Esophagus muscularis mucosa (tissue), 4 donors: ENCODE measurements around the gene PIP5K1A. TPM values are rescaled to one million over a fixed set of nuclear protein-coding genes. Genes with fewer than 3 reads are reported as not detected.
A peak's percentile ranks its signal among the peaks of the same experiment; 100 is the strongest.

ENCODE experiments used
- DNase-seq: peaks from one replicate; pipeline ENCODE4 v3.0.0-alpha.2; 2017; ENCODE audit errors: extremely low spot score
- H3K27ac ChIP-seq, 4 donors: fragments of 200-600 bp; sonication (generic); replicated peaks in 1 of 4; 1 replicate in 3 of 4; 2 replicates in 1 of 4; pipeline ENCODE4 v1.5.1; 2016 to 2019; ENCODE audit warnings: mild to moderate bottlenecking in 1 of 4
- H3K27me3 ChIP-seq, 4 donors: fragments of 200-600 bp; sonication (generic); one replicate each; pipeline versions ENCODE4 v1.5.1 to v1.6.0; 2016 to 2019
- H3K36me3 ChIP-seq, 4 donors: fragments of 200-600 bp; sonication (generic); one replicate each; pipeline ENCODE4 v1.5.1; 2016 to 2019
- H3K4me1 ChIP-seq, 4 donors: fragments of 200-600 bp; sonication (generic); one replicate each; pipeline ENCODE4 v1.5.1; 2016 to 2019
- H3K4me3 ChIP-seq, 4 donors: fragments of 200-600 bp; sonication (generic); 1 replicate in 2 of 4; 2 replicates in 2 of 4; pipeline ENCODE4 v1.5.1; 2016 to 2019; ENCODE audit warnings: mild to moderate bottlenecking in 4 of 4, moderate library complexity in 1 of 4
- H3K9me3 ChIP-seq, 4 donors: fragments of 200-600 bp; sonication (generic); 1 replicate in 3 of 4; 2 replicates in 1 of 4; pipeline ENCODE4 v1.5.1; 2016 to 2019
- CTCF ChIP-seq, 3 experiments: fragments of 200-600 bp in 2 of 3; fragments of 450-650 bp in 1 of 3; sonication (generic) in 2 of 3; IDR thresholded peaks; one replicate each; pipeline ENCODE4 v1.5.1; 2017 to 2019; ENCODE audit warnings: antibody characterized with exemption in 3 of 3, mild to moderate bottlenecking in 2 of 3, moderate library complexity in 1 of 3
- EP300 ChIP-seq: sonication (generic); formaldehyde crosslinking; IDR thresholded peaks from one replicate; pipeline ENCODE4 v1.6.1; 2017; ENCODE audit warnings: antibody characterized with exemption
- POLR2A ChIP-seq: fragments of 450-650 bp; IDR thresholded peaks from one replicate; pipeline ENCODE4 v1.6.1; 2017; ENCODE audit warnings: antibody characterized with exemption, moderate library complexity, mild to moderate bottlenecking, low read depth
- POLR2AphosphoS5 ChIP-seq, 2 donors: sonication (generic); formaldehyde crosslinking; IDR thresholded peaks; one replicate each; pipeline ENCODE4 v1.6.1; 2017; ENCODE audit warnings: antibody characterized with exemption in 2 of 2
- WGBS: methylation state at CpG from one replicate; pipeline ENCODE4 v1.1.5; 2018; 5-methylcytosine and 5-hydroxymethylcytosine counted together
- intact Hi-C: fragments of 100-400 bp; cut with DNase I; formaldehyde crosslinking; loops from one replicate; pipeline ENCODE4 v1.15.1; 2023
- total RNA-seq, 4 donors: library from RNA; depleted of rRNA; stranded (reverse); fragments of >200 nt; gene quantifications; one replicate each; pipeline versions ENCODE4 v1.1.0 to v1.2.1, GENCODE V29; 2016

PIP5K1A gene
- total RNA-seq, 4 donors from 2014 or later = 44.7 to 54.9 (median 47.1) TPM

- peak; percentile 100 for DNase-seq
- Histone ChIP-seq H3K4me1 (peaks cover 21 to 42% (median 26%) of the 10 kb centered on the region in 4 donors), H3K36me3 (peaks cover 15 to 26% (median 24%) of the 10 kb centered on the region in 4 donors), H3K27ac (peak within 1 kb of the TSS; percentile 92 to 96 (median 94)), H3K27me3 (no peaks in the 10 kb centered on the region), H3K9me3 (no peaks in the 10 kb centered on the region), H3K4me3 (peak within 1 kb of the TSS; percentile 76 to 94 (median 90))
- TF ChIP-seq CTCF (IDR thresholded peaks at IDR 0.05) (peak in 1 of 3 experiments; percentile 13), POLR2AphosphoS5 (IDR thresholded peaks at IDR 0.05) (peak; percentile 65 to 85), POLR2A (peak; percentile 56), EP300 (no peak)
- intact Hi-C loops = no loop called here
- WGBS = 0% methylated on average over 16 of the region's 74 CpGs
These were observed 83.9 kb downstream of the PIP5K1A start, which contains the start of gene ZNF687 for GRCh38 chr1:151281969-151282882. ZNF687 (plus strand) TSS chr1:151282299; CDS start chr1:151286292, 3,993 bp downstream.

DNA sequence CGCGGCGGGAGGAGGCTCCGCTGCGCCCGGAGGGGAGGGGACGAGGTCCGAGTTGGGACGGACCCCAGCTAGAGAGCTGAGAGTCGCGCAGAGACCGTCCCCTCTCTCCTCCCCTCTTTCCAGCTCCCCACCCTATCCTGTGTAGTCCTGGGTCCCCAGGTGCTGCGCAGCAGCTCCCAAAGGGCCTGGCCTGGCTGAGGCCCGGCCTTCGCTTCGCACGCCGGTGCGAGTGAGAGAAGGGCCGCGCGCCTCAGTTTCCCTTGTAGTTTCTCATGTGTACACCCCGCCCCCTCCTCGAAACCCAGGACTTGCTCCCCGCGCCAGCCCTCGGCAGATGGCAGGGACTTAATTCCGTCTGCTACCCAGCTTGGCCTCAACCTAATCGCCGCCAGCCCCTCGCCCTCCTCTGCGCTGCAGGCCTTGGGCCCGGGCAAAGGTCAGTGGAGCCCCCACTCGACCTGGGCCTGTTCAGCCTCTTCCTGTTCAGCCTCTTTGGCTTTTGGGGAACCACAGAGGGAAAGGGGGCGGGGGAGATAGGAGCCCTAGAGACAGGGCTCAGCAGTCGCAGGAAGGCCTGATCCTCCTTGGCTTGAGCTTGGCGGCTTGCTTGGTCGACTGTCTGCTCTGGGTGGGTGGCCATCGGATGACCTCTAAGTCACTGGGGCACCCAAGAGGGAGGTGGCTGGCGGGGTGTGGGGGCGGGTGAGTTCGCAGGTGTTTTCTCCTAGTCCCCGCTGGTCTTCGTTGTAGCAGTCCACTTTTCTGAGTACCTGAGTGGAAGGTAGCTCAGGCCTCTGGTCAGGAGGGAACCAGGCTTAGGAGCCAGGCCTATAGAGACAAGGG lies 84.8 kb downstream of the PIP5K1A start:
- H3K27ac ChIP-seq = peak overlapping the region; percentile 92 to 96 (median 94)

DNA sequence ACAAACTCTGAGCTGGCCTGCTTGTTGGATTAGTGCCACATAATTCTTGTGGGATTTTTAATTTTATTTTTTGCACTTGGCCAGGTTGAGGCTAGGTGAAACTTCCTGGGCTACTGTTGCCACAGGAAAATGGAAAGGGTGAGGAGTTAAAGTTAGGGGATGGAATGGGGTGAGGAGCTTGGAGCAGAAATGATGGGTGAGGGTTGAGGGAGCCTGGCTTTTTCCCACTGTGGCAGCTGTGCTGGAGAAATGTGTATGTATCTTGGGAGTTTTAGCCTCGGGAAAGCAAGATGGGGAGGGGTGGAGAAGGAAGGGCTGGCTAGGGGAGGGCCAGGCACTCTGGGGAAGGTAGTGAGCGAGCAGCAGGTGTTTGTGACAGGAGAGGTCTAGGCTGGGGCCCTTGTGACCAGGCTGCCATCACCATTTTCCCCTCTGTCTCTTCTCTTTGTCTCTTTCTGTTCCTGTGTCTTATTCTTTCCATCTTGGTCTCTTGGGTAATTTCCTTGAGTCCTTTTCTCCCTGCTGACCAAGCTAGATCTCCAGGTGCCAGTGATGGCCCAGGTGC lies 85.7 kb downstream of the PIP5K1A start:
- TF ChIP-seq EP300 = no peak
- TF ChIP-seq CTCF (IDR thresholded peaks at IDR 0.05) = no peak
- no peak for DNase-seq
- peaks cover 27 to 45% (median 43%) of the 10 kb centered on the region in 4 donors for H3K36me3 ChIP-seq
- H3K27me3 ChIP-seq = no peaks in the 10 kb centered on the region
- peak overlapping the region; percentile 23 to 96 (median 94) for H3K27ac ChIP-seq
- 67% methylated on average over 2 of the region's 2 CpGs for WGBS
- intact Hi-C loops = no loop called here
- H3K9me3 ChIP-seq = no peaks in the 10 kb centered on the region
- H3K4me3 ChIP-seq = peak overlapping the region in 3 of 4 donors; percentile 76 to 94 (median 88)
- H3K4me1 ChIP-seq = peaks cover 21 to 48% (median 30%) of the 10 kb centered on the region in 4 donors

More for the DNA sequence above, 84.8 kb downstream of the PIP5K1A start:
- 20% methylated on average over 1 of the region's 44 CpGs for WGBS
- H3K36me3 ChIP-seq = peaks cover 24 to 35% (median 33%) of the 10 kb centered on the region in 4 donors
- peaks cover 21 to 42% (median 26%) of the 10 kb centered on the region in 4 donors for H3K4me1 ChIP-seq
- TF ChIP-seq CTCF (IDR thresholded peaks at IDR 0.05) = no peak
- no peak for TF ChIP-seq POLR2AphosphoS5 (IDR thresholded peaks at IDR 0.05)
- no peak for TF ChIP-seq EP300
- no peak for TF ChIP-seq POLR2A
- no peaks in the 10 kb centered on the region for H3K27me3 ChIP-seq
- no peak for DNase-seq
- H3K4me3 ChIP-seq = peak overlapping the region; percentile 76 to 94 (median 90)
- intact Hi-C loops = no loop called here
- H3K9me3 ChIP-seq = no peaks in the 10 kb centered on the region

GRCh38 chr1:151286619-151287340 lies 88.4 kb downstream of the PIP5K1A start:
- Histone ChIP-seq H3K36me3 (peaks cover 52 to 71% (median 70%) of the 10 kb centered on the region in 4 donors), H3K4me1 (peaks cover 15 to 51% (median 26%) of the 10 kb centered on the region in 4 donors), H3K9me3 (no peaks in the 10 kb centered on the region), H3K4me3 (no peak overlapping the region), H3K27ac (no peak overlapping the region), H3K27me3 (no peaks in the 10 kb centered on the region)
- intact Hi-C loops = no loop called here
- WGBS = 83% methylated on average over 10 of the region's 10 CpGs
- DNase-seq = no peak
- TF ChIP-seq POLR2A (no peak), EP300 (no peak), POLR2AphosphoS5 (IDR thresholded peaks at IDR 0.05) (no peak), CTCF (IDR thresholded peaks at IDR 0.05) (no peak)
